ENCODE results near the gene IFNAR1.

- TF ChIP-seq MAX (IDR thresholded peaks at IDR 0.05) (no peak), CTCF (IDR thresholded peaks at IDR 0.05) (no peak), E2F6 (IDR thresholded peaks at IDR 0.05; ENCODE audit: borderline replicate concordance, low read depth) (no peak), POLR2A (IDR thresholded peaks at IDR 0.05; ENCODE audit: low read length) (no peak)
These were observed 37.3 kb downstream of the IFNAR1 start for GRCh38 chr21:33362044-33362555.
